ENCODE results near the gene THBS1. TPM values are rescaled to one million over a fixed set of nuclear protein-coding genes. Genes with fewer than 3 reads are reported as not detected.

THBS1 gene
- total and polyA plus RNA-seq, 4 donors = 35.3 to 544 (median 325) TPM

GRCh38 chr15:39585871-39586301 is 5.0 kb downstream of the THBS1 start:
- 82 to 93% methylated on average over 4 of the region's 4 CpGs for WGBS, 2 donors
- DNase-seq = no peak
- H3K36me3 ChIP-seq (ENCODE audit: control insufficient read depth in 4 of 4, insufficient read depth in 4 of 4, low read length in 4 of 4) = peaks cover 31 to 89% (median 57%) of the 10 kb centered on the region in 4 donors
- ATAC-seq (ENCODE audit: insufficient read depth, low FRiP score) = no peak
- H3K9ac ChIP-seq (ENCODE audit: insufficient read depth in 1 of 2, low read length in 2 of 2) = no peak overlapping the region
- H3K9me3 ChIP-seq (ENCODE audit: control insufficient read depth in 4 of 4, insufficient read depth in 3 of 4, low read length in 3 of 4) = no peaks in the 10 kb centered on the region
- no peak overlapping the region for H3K27ac ChIP-seq (ENCODE audit: low read depth in 1 of 2, low read length in 1 of 2)
- no peak overlapping the region for H3K4me3 ChIP-seq
- H3K4me1 ChIP-seq (ENCODE audit: control insufficient read depth in 5 of 5, insufficient read depth in 5 of 5, low read length in 5 of 5) = peaks cover 0 to 50% (median 38%) of the 10 kb centered on the region in 5 donors
- H3K27me3 ChIP-seq (ENCODE audit: control insufficient read depth in 3 of 3, insufficient read depth in 3 of 3, low read length in 2 of 3) = no peaks in the 10 kb centered on the region
- no peak for TF ChIP-seq CTCF (IDR thresholded peaks at IDR 0.05; ENCODE audit: control extremely low read depth, extremely low read depth)

GRCh38 chr15:39586387-39587095 is 5.7 kb downstream of the THBS1 start:
- DNase-seq (no peak), ATAC-seq (ENCODE audit: insufficient read depth, low FRiP score) (no peak)
- H3K36me3 ChIP-seq (ENCODE audit: control insufficient read depth in 4 of 4, insufficient read depth in 4 of 4, low read length in 4 of 4) = peaks cover 36 to 96% (median 63%) of the 10 kb centered on the region in 4 donors
- H3K9me3 ChIP-seq (ENCODE audit: control insufficient read depth in 4 of 4, insufficient read depth in 3 of 4, low read length in 3 of 4) = no peaks in the 10 kb centered on the region
- 71 to 85% methylated on average over 10 of the region's 10 CpGs for WGBS, 2 donors
- H3K27me3 ChIP-seq (ENCODE audit: control insufficient read depth in 3 of 3, insufficient read depth in 3 of 3, low read length in 2 of 3) = no peaks in the 10 kb centered on the region
- no peak overlapping the region for H3K4me3 ChIP-seq
- H3K4me1 ChIP-seq (ENCODE audit: control insufficient read depth in 5 of 5, insufficient read depth in 5 of 5, low read length in 5 of 5) = peaks cover 0 to 50% (median 38%) of the 10 kb centered on the region in 5 donors
- TF ChIP-seq CTCF (IDR thresholded peaks at IDR 0.05; ENCODE audit: control extremely low read depth, extremely low read depth) = no peak
- no peak overlapping the region for H3K9ac ChIP-seq (ENCODE audit: insufficient read depth in 1 of 2, low read length in 2 of 2)
- no peak overlapping the region for H3K27ac ChIP-seq (ENCODE audit: low read depth in 1 of 2, low read length in 1 of 2)

- no peak overlapping the region for H3K27ac ChIP-seq (ENCODE audit: low read depth in 1 of 2, low read length in 1 of 2)
- ATAC-seq (ENCODE audit: insufficient read depth, low FRiP score) = no peak
- peaks cover 0 to 48% (median 38%) of the 10 kb centered on the region in 5 donors for H3K4me1 ChIP-seq (ENCODE audit: control insufficient read depth in 5 of 5, insufficient read depth in 5 of 5, low read length in 5 of 5)
- DNase-seq = no peak
- H3K9me3 ChIP-seq (ENCODE audit: control insufficient read depth in 4 of 4, insufficient read depth in 3 of 4, low read length in 3 of 4) = no peaks in the 10 kb centered on the region
- no peak overlapping the region for H3K9ac ChIP-seq (ENCODE audit: insufficient read depth in 1 of 2, low read length in 2 of 2)
- 90 to 95% methylated on average over 17 of the region's 17 CpGs for WGBS, 2 donors
- peaks cover 36 to 95% (median 67%) of the 10 kb centered on the region in 4 donors for H3K36me3 ChIP-seq (ENCODE audit: control insufficient read depth in 4 of 4, insufficient read depth in 4 of 4, low read length in 4 of 4)
- no peak for TF ChIP-seq CTCF (IDR thresholded peaks at IDR 0.05; ENCODE audit: control extremely low read depth, extremely low read depth)
- no peaks in the 10 kb centered on the region for H3K27me3 ChIP-seq (ENCODE audit: control insufficient read depth in 3 of 3, insufficient read depth in 3 of 3, low read length in 2 of 3)
- H3K4me3 ChIP-seq = no peak overlapping the region
These were observed 6.3 kb downstream of the THBS1 start for GRCh38 chr15:39587096-39587721.

All from lung (tissue), 12 donors.